Measurements from ENCODE around the gene FBXO24. TPM values are rescaled to one million over a fixed set of nuclear protein-coding genes. Genes with fewer than 3 reads are reported as not detected.
A peak's percentile ranks its signal among the peaks of the same experiment; 100 is the strongest.

The FBXO24 gene
- total and polyA plus RNA-seq, 9 of the 15 experiments (the other 6 are each of a cell fraction or from before 2014, with no cell fraction given), result 0.17 to 0.95 (median 0.50) TPM

DNA sequence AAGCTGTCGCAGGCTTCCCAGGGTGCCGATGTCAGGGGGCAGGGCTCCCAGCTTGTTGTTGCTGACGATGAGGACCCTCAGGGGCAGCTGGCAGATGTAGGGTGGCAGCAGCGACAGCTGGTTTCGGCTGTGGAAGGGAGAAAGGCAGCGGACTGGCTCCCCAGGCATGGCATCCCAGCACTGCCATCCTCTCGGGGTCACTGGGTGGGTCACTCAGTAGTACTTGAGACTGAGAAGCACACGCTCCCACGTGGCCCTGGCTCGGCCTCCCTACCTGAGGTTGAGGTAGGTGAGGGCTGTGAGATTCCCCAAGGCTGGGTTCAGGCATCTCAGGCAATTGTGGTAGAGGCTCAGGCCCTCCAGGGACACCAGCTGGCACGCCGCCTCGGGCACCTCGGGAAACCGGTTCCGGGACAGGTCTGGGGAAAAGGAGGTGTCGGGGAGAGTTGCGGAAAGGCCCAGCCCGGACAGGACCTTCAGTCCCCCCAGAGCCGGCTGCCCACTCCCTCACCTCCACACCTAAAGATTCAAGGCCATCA is 4.0 kb upstream of the FBXO24 start:
- Histone ChIP-seq H4K20me1 (replicated peaks; ENCODE audit: control insufficient read depth, insufficient read depth, low read length) (peaks cover 24% of the 10 kb centered on the region), H3K4me3 (no peak overlapping the region), H3K9me3 (replicated peaks; ENCODE audit: control insufficient read depth, insufficient read depth, low read depth, low read length) (no peaks in the 10 kb centered on the region), H3K4me1 (replicated peaks in 1 of 2; ENCODE audit: control insufficient read depth in 2 of 2, insufficient read depth in 2 of 2, low read length in 2 of 2) (peaks cover 26 to 64% of the 10 kb centered on the region in 2 experiments), H3K27ac (ENCODE audit: extremely low read depth, low read depth, low read length) (no peak overlapping the region), H3K9me1 (ENCODE audit: control insufficient read depth, insufficient read depth, low read length) (peaks cover 12% of the 10 kb centered on the region), H3K27me3 (ENCODE audit: control insufficient read depth in 2 of 2, insufficient read depth in 2 of 2, low read length in 2 of 2) (no peaks in the 10 kb centered on the region), H3K36me3 (ENCODE audit: control insufficient read depth, insufficient read depth, low read length) (peaks cover 69% of the 10 kb centered on the region), H3K9ac (ENCODE audit: insufficient read depth in 1 of 2, low read depth in 2 of 2, low read length in 2 of 2) (peak overlapping the region in 1 of 2 experiments; percentile 67; a peak in 2 of 4 replicates), H3K4me2 (ENCODE audit: insufficient read depth, low read length) (no peak overlapping the region), H2AFZ (ENCODE audit: low read depth, low read length) (no peak overlapping the region), H3K79me2 (ENCODE audit: control insufficient read depth, insufficient read depth, low read length) (peaks cover 31% of the 10 kb centered on the region)
- in situ Hi-C loops (cut with MboI), result no loop called here
- WGBS (ENCODE audit: insufficient coverage, low coverage, missing lambda C conversion rate), result 92% methylated on average over 20 of the region's 20 CpGs
- CTCF ChIA-PET (ENCODE audit: low intra/inter-chr PET ratio), result no interaction called here
- peak; percentile 44; the same call in 1 of the 2 replicates for TF ChIP-seq RBFOX2 (IDR thresholded peaks at IDR 0.05; ENCODE audit: low read depth, low read length)
- no peak for TF ChIP-seq CSDE1 (IDR thresholded peaks at IDR 0.05)
- DNase-seq (ENCODE audit: extremely low read depth in 1 of 4, low spot score in 3 of 4) (no peak), ATAC-seq (no peak), FAIRE-seq (no peak)
- POLR2A ChIA-PET, result interaction anchor here (0.6 to 2.2 kb wide), 4 partner anchors 10 to 112 kb away, joined by 3 to 9 read pairs (median 4); no protein-coding TSS in a partner anchor
- no TSS peak for BruUV-seq (replicated peaks)
- intact Hi-C loops (cut with micrococcal nuclease), result no loop called here

GRCh38 chr7:100582650-100583049 is 3.5 kb upstream of the FBXO24 start:
- WGBS (ENCODE audit: insufficient coverage, low coverage, missing lambda C conversion rate), result 63% methylated on average over 10 of the region's 11 CpGs
- Histone ChIP-seq H3K9ac (ENCODE audit: insufficient read depth in 1 of 2, low read depth in 2 of 2, low read length in 2 of 2) (peak overlapping the region in 1 of 2 experiments; percentile 80; a peak in 1 of 4 replicates), H3K4me3 (no peak overlapping the region), H4K20me1 (replicated peaks; ENCODE audit: control insufficient read depth, insufficient read depth, low read length) (peaks cover 24% of the 10 kb centered on the region), H3K9me1 (ENCODE audit: control insufficient read depth, insufficient read depth, low read length) (peaks cover 12% of the 10 kb centered on the region), H3K79me2 (ENCODE audit: control insufficient read depth, insufficient read depth, low read length) (peaks cover 31% of the 10 kb centered on the region), H3K27me3 (ENCODE audit: control insufficient read depth in 2 of 2, insufficient read depth in 2 of 2, low read length in 2 of 2) (no peaks in the 10 kb centered on the region), H2AFZ (ENCODE audit: low read depth, low read length) (no peak overlapping the region), H3K4me2 (ENCODE audit: insufficient read depth, low read length) (peak overlapping the region; percentile 12; the same call in 1 of the 2 replicates), H3K4me1 (replicated peaks in 1 of 2; ENCODE audit: control insufficient read depth in 2 of 2, insufficient read depth in 2 of 2, low read length in 2 of 2) (peaks cover 26 to 64% of the 10 kb centered on the region in 2 experiments), H3K9me3 (replicated peaks; ENCODE audit: control insufficient read depth, insufficient read depth, low read depth, low read length) (no peaks in the 10 kb centered on the region), H3K27ac (ENCODE audit: extremely low read depth, low read depth, low read length) (no peak overlapping the region), H3K36me3 (ENCODE audit: control insufficient read depth, insufficient read depth, low read length) (peaks cover 64% of the 10 kb centered on the region)
- ATAC-seq (no peak), DNase-seq (ENCODE audit: extremely low read depth in 1 of 4, low spot score in 3 of 4) (no peak), FAIRE-seq (no peak)
- in situ Hi-C loops (cut with MboI) (no loop called here), intact Hi-C loops (cut with micrococcal nuclease) (no loop called here)
- 0 out of 2 replicates have a peak, but pooled peaks have one; percentile 18 for TF ChIP-seq ZFX (CRISPR knock-in tag; IDR thresholded peaks at IDR 0.05)
- TF ChIP-seq DNMT1 (IDR thresholded peaks at IDR 0.05), result no peak
- no peak for TF ChIP-seq POLR2AphosphoS2 (IDR thresholded peaks at IDR 0.05; ENCODE audit: low read length)
- no peak for TF ChIP-seq CTBP1 (IDR thresholded peaks at IDR 0.05; ENCODE audit: borderline replicate concordance)
- ChIA-PET CTCF (ENCODE audit: low intra/inter-chr PET ratio) (no interaction called here), POLR2A (interaction anchor here (0.6 to 2.2 kb wide), 3 partner anchors 11 to 31 kb away, joined by 3 to 9 read pairs (median 3); no protein-coding TSS in a partner anchor)
- BruUV-seq (replicated peaks), result no TSS peak
